ENCODE measurements around the gene TMEM132D. TPM values are rescaled to one million over a fixed set of nuclear protein-coding genes. Genes with fewer than 3 reads are reported as not detected.

The TMEM132D gene
- total RNA-seq, 2 donors from 2014 or later, result 4.4 to 14.2 TPM

DNA sequence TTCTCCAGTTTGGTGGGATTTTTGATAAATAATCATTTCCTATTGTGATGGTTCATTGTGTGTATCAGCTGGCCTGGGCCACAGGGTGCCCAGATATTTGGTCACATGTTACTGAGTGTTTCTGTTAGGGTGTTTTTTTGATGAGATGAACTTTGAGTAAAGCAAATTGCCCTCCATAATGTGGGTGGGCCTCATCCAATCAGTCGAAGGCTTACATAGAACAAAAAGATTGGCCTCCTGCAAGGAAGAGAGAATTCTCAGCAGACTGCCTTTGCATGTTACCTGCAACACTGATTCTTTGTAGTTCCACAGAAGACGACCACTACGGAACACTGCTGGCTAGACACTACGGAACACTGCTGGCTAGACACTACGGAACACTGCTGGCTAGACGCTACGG lies 609.0 kb downstream of the TMEM132D start:
- H3K27me3 ChIP-seq (ENCODE audit: control insufficient read depth, insufficient read depth, low read length, poor library complexity, severe bottlenecking), result no peaks in the 10 kb centered on the region
- no peak for DNase-seq
- no peak overlapping the region for H3K9ac ChIP-seq (ENCODE audit: extremely low read depth, low read length, poor library complexity, severe bottlenecking)
- H3K27ac ChIP-seq (ENCODE audit: low read depth, low read length), result no peak overlapping the region
- H3K27me3 Mint-ChIP-seq (ENCODE audit: insufficient read depth), result no peaks in the 10 kb centered on the region
- 95 to 100% methylated on average over 7 of the region's 7 CpGs for WGBS, 2 experiments (ENCODE audit: insufficient coverage in 1 of 2, insufficient read length in 1 of 2)
- H3K36me3 ChIP-seq (ENCODE audit: control insufficient read depth, insufficient read depth, low read length), result no peaks in the 10 kb centered on the region
- no peak overlapping the region for H3K4me3 Mint-ChIP-seq
- H3K4me3 ChIP-seq (ENCODE audit: low read length), result no peak overlapping the region
- peaks cover 5% of the 10 kb centered on the region for H3K9me3 Mint-ChIP-seq
- no peaks in the 10 kb centered on the region for H3K9me3 ChIP-seq (ENCODE audit: control insufficient read depth, low read length)
- H3K4me1 Mint-ChIP-seq, result peaks cover 4% of the 10 kb centered on the region
- H3K4me1 ChIP-seq (ENCODE audit: control insufficient read depth, insufficient read depth, low read length), result no peaks in the 10 kb centered on the region
- no peak overlapping the region for H3K27ac Mint-ChIP-seq
- TF ChIP-seq, protein P1, sequence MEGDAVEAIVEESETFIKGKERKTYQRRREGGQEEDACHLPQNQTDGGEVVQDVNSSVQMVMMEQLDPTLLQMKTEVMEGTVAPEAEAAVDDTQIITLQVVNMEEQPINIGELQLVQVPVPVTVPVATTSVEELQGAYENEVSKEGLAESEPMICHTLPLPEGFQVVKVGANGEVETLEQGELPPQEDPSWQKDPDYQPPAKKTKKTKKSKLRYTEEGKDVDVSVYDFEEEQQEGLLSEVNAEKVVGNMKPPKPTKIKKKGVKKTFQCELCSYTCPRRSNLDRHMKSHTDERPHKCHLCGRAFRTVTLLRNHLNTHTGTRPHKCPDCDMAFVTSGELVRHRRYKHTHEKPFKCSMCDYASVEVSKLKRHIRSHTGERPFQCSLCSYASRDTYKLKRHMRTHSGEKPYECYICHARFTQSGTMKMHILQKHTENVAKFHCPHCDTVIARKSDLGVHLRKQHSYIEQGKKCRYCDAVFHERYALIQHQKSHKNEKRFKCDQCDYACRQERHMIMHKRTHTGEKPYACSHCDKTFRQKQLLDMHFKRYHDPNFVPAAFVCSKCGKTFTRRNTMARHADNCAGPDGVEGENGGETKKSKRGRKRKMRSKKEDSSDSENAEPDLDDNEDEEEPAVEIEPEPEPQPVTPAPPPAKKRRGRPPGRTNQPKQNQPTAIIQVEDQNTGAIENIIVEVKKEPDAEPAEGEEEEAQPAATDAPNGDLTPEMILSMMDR (conservative IDR thresholded peaks at IDR 0.05), result no peak
- H3K36me3 Mint-ChIP-seq (ENCODE audit: low read depth), result no peaks in the 10 kb centered on the region

DNA sequence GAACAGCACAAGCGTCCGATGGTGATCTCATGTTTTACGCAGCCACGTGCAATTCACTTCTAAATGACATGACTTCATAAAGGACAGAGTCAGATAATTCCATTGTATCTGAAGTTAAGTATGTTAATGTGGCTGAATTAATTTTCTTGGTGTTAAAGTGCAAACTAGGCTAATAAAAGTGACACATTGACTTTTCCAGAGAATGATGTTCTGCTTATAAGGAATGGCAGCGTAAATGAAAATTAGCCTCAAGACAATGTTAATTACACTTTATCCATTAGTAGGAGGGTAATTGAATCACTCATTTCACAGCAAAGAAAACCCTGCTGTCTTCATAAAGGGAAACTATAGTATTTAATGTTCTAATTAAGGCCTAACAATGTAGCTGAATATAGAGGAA lies 624.1 kb downstream of the TMEM132D start:
- H3K4me3 ChIP-seq (ENCODE audit: low read length), result no peak overlapping the region
- no peaks in the 10 kb centered on the region for H3K9me3 ChIP-seq (ENCODE audit: control insufficient read depth, low read length)
- Mint-ChIP-seq H3K4me3 (no peak overlapping the region), H3K4me1 (peaks cover 11% of the 10 kb centered on the region), H3K9me3 (no peaks in the 10 kb centered on the region), H3K36me3 (ENCODE audit: low read depth) (no peaks in the 10 kb centered on the region), H3K27ac (no peak overlapping the region), H3K27me3 (ENCODE audit: insufficient read depth) (no peaks in the 10 kb centered on the region)
- TF ChIP-seq, protein P1 (conservative IDR thresholded peaks at IDR 0.05), result no peak
- H3K27ac ChIP-seq (ENCODE audit: low read depth, low read length), result no peak overlapping the region
- no peaks in the 10 kb centered on the region for H3K36me3 ChIP-seq (ENCODE audit: control insufficient read depth, insufficient read depth, low read length)
- H3K27me3 ChIP-seq (ENCODE audit: control insufficient read depth, insufficient read depth, low read length, poor library complexity, severe bottlenecking), result no peaks in the 10 kb centered on the region
- H3K4me1 ChIP-seq (ENCODE audit: control insufficient read depth, insufficient read depth, low read length), result no peaks in the 10 kb centered on the region
- H3K9ac ChIP-seq (ENCODE audit: extremely low read depth, low read length, poor library complexity, severe bottlenecking), result no peak overlapping the region
- DNase-seq, result no peak
- 93 to 95% methylated on average over 4 of the region's 5 CpGs for WGBS, 2 experiments (ENCODE audit: insufficient coverage in 1 of 2, insufficient read length in 1 of 2)

DNA sequence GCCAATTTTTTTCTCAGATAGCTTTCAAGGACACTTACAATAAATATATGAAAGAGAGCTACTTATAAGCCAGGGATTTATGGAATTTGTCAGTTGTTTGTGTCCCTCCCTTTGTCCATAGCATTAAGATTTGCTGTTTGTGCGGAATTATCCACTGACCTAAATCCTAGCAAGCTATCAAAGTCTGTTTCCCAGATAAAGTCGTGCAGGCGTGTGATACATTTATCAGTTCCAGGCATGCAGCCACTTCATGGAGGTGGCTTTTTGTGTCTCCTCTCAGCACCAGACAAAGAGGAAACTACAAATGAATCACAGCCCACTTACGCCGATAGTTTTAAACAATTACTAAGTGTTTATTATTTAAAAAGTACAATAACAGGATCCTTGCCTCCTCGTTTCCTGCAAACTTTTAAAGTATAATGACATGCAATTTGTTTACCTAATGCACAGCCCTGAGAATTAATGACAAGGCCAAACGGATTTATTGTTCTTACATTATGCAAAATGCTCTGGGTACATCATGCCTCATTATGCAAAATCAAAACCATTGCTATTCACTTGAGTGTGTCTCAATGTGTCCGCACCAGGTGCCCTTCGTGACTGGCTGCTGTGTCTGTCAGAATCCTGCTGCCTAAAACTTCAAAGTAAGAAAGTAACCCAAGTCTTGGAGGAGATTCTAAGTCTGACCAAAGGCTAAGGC lies 627.3 kb downstream of the TMEM132D start:
- WGBS, 2 experiments (ENCODE audit: insufficient coverage in 1 of 2, insufficient read length in 1 of 2), result 87 to 92% methylated on average over 7 of the region's 9 CpGs
- no peaks in the 10 kb centered on the region for H3K36me3 ChIP-seq (ENCODE audit: control insufficient read depth, insufficient read depth, low read length)
- Mint-ChIP-seq H3K27ac (no peak overlapping the region), H3K36me3 (ENCODE audit: low read depth) (no peaks in the 10 kb centered on the region), H3K27me3 (ENCODE audit: insufficient read depth) (no peaks in the 10 kb centered on the region), H3K4me1 (peaks cover 11% of the 10 kb centered on the region), H3K4me3 (no peak overlapping the region), H3K9me3 (no peaks in the 10 kb centered on the region)
- no peaks in the 10 kb centered on the region for H3K4me1 ChIP-seq (ENCODE audit: control insufficient read depth, insufficient read depth, low read length)
- H3K4me3 ChIP-seq (ENCODE audit: low read length), result no peak overlapping the region
- no peak for DNase-seq
- no peaks in the 10 kb centered on the region for H3K9me3 ChIP-seq (ENCODE audit: control insufficient read depth, low read length)
- H3K9ac ChIP-seq (ENCODE audit: extremely low read depth, low read length, poor library complexity, severe bottlenecking), result no peak overlapping the region
- TF ChIP-seq, protein P1 (conservative IDR thresholded peaks at IDR 0.05), result no peak
- no peaks in the 10 kb centered on the region for H3K27me3 ChIP-seq (ENCODE audit: control insufficient read depth, insufficient read depth, low read length, poor library complexity, severe bottlenecking)
- H3K27ac ChIP-seq (ENCODE audit: low read depth, low read length), result no peak overlapping the region
